ENCODE data around the gene MTMR6.

The MTMR6 gene

DNA sequence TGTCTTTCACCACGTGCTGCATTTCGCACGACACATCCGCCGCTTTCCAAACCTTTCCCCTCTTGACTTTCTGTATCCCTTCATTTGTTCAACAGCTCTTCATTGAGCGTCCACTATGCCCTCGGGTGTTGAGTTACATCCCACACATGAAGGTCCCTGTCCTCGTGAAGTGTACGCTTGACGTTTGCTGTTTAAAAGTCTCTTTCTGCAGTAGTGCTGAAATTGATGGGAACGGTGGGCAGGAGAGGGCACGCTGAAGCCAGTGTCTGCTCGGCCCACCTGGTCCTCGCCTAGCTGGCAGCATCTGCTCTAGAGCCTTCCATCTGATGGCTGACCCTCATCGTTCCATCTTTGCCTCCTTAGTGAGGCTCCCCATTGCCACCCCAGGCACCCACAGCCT, 59.6 kb downstream of the MTMR6 start:
- in situ Hi-C loops (cut with MboI; ENCODE audit: low pct_unique_long_range_greater_than_20kb, low sequenced_read_pairs) = no loop called here
- no peak for DNase-seq

DNA sequence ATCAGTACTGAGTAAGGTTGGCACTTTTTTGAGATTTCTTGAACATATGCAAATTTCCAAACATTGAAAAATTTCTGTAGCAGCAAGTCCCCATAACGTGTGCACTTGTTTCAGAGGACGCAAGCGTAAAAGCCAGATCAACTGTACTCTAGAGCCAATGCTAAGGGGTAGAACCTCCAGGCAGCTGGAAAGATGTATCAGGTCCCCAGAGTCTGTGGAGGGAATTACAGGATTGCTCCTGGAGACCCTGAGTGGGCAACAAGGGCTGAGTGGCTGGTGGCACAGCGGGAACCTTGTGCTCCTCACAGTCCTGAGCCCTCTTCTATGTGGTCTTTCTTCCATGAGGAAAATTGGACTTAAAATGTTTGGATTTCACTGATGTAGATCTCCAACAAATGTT, 61.3 kb downstream of the MTMR6 start:
- DNase-seq = no peak
- in situ Hi-C loops (cut with MboI; ENCODE audit: low pct_unique_long_range_greater_than_20kb, low sequenced_read_pairs) = no loop called here

DNA sequence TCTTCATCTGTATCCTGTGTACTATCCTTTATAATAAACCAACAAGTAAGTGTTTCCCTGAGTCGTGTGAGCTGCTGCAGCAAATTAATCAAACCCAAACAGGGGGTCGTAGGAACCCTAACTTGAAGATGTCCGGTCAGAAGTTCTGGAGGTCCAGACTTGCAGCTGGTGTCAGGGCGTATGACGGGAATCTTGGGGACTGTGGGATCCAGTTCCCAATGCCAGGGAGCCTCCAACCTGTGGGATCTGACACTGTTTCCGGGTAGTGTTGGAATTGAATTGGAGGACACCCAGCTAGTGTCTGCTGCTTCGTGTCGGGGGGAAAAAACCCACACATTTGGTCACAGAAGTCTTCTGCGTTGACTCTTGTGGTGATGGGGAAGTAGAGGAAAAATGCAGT, 63.1 kb downstream of the MTMR6 start:
- in situ Hi-C loops (cut with MboI; ENCODE audit: low pct_unique_long_range_greater_than_20kb, low sequenced_read_pairs) = no loop called here
- no peak for DNase-seq

DNA sequence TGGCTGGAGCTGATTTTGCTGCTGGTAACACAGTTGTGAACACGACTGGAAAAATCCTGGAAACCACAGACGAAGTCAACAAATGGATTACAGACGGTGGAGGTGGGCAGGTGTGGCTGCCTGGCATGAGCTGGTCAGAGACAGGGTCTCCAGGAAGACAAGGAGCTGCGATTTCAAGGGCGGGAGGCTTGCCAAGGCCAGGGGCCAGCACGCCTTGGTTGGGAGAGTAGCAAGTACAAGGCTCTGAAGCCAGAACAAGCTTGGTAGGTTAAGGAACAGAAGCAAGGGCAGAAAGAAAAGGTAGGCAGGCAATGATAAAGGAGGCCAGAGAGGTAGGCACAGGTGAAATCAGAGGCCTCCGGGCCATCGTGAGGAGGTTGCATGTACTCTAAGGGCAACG, 64.5 kb downstream of the MTMR6 start:
- in situ Hi-C loops (cut with MboI; ENCODE audit: low pct_unique_long_range_greater_than_20kb, low sequenced_read_pairs) = no loop called here
- DNase-seq = no peak

DNA sequence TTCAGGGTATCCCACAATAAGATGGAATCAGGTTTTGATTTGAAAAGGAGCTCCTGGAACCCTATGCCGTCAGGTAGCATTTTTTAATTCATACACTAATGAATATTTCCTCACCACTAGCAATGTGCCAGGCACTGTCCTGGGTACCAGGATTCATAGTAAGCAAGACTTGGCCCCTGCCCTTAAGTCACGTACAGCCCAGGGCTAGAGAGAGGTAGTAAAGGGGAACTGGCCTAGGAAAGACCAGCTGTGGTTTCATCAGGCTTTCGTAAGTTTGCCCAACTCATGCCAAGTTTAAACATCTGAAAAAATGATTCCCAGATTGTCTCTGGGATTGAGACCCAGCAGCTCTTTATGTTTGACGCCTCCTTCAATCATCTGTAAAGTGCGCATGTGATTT, 69.3 kb downstream of the MTMR6 start:
- in situ Hi-C loops (cut with MboI; ENCODE audit: low pct_unique_long_range_greater_than_20kb, low sequenced_read_pairs) = no loop called here
- no peak for DNase-seq

DNA sequence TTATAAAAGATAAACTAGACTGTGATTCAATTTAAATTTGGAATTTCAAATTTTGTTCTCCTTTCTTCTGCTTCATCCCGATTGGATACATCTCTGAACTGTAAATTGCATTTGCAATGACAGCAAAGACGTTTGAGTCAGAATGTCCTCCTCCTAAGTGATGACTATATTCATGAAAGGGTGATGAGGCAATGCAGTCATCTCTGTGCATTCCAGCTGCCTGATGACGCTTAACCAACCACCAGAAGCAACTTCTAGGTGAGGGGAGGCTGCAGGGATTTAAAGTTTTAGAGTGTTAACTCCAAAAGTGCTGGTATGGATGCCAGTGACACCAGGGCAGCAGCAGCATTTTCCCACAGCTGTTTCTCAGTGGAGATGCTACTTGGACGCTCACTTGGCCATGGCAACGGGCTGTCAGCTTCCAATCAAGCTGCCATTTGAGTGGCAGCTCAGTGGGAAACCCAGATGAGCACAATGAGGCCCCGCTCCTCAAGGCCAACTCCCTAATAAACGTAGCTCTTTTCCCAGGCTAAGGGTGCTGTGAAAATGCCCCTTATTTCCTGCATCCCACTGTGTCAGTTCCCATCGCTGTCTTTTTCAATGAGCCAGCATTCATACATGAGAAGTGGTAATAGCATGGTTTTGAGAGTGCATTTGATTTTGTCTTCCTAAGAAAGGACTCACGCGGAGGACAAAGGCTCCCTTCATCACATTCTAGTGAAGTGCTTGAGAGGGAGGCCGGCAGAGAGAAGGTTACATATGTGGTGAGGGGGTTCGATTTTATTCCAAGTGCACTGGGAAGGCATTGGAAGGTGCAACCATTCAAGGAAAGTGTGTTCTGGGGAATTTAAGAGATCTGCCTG, 70.0 kb downstream of the MTMR6 start:
- no peak for DNase-seq
- in situ Hi-C loops (cut with MboI; ENCODE audit: low pct_unique_long_range_greater_than_20kb, low sequenced_read_pairs) = no loop called here

DNA sequence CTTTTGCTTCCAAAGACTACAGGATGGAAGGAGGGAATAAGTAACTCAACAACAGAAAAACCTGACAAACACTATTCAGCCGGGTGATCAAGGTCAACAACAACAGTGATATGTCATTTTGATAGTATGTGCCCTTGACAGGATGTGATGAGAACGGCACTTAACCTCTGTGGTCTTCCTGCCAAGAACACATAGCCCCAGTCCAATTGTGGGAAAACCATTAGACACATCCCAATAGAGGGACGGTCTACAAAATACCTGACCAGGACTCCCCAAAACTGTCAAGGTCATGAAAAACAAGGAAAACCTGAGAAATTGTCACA, 72.1 kb downstream of the MTMR6 start:
- in situ Hi-C loops (cut with MboI; ENCODE audit: low pct_unique_long_range_greater_than_20kb, low sequenced_read_pairs) = no loop called here
- no peak for DNase-seq

DNA sequence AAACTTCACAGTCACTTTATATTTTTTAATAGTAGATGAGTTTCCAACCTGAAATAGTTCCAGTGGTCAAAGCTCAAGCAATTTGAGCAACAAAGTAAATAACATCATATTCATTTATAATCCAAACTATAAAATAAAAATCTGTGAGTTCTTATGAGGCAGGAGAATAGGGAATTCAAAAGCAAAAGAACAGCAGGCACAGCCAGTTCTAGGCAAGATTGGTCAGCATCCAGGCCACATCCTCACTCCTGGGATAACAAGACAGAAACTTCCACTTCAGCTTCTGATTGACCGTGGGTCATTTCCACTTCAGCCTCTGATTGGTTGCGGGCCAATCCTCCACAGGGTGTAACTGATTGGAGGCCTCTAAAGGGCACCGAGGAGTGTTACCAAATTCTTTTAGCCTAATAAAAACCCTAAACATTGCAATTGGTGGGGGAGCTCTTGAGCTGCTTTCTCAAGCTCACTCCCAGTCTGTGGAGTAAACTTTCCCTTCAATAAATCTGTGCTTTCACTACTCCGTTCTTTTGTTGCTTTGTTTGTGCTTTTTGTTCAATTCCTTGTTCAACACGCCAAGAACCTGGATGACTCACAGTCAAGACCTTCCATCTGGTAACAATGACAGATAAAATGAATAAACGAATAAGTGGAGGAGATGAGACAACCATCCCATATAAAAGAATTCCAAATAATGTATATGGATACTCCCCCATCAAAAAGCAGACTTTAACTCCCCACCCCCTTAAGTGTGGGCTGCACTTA, 72.6 kb downstream of the MTMR6 start:
- in situ Hi-C loops (cut with MboI; ENCODE audit: low pct_unique_long_range_greater_than_20kb, low sequenced_read_pairs) = no loop called here
- DNase-seq = no peak

DNA sequence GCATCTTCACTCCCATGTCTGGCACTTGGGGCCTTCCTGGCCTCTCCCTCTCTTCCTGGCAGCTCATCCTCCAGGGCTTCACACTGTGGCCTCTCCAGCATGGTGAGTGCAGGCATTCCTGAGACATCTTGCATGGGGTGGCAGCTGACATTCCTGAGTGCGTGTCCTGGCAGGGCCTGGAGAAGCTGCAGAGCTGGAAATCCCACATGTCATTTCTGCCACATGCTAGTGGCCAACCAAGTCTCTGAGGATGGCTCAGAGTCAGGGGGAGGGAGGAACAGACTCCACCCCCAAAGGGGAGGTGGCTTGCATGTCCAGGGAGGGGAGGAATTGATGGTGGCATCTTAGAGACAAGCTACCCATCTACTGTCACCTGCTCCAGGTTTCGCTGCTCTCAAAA, 73.6 kb downstream of the MTMR6 start:
- DNase-seq = no peak
- in situ Hi-C loops (cut with MboI; ENCODE audit: low pct_unique_long_range_greater_than_20kb, low sequenced_read_pairs) = no loop called here

DNA sequence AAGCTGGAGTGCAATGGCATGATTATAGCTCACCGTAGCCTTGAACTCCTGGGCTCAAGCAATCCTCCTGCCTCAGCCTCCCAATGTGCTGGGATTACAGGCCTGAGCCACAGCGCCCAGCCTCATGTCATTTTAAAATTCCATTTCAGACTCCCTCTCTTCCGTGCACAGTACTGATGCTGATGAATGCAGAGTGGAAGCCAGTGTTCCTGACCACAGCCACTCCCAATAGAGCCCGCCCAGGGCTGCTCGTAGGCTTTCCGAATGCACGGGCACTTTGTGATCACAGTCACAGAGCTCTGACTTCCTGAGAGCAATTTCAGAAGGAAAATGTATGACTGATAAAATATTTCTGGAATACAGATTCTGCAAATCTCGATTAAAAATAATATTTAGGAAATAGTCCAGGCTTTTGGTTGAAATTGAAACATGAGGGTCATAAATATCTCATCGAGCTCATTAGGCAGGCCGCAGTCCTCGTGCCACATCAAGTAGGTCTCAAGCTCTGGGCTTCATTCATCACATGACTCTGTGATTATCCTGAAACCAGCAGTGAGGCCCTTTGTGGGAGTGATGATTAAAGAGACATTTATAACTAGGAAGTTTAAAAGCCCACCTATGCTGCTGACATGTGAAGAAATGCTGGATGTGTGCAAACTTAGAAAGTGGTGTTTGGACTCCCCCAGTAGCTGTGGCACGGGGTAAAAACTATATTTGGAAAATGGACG, 76.3 kb downstream of the MTMR6 start:
- in situ Hi-C loops (cut with MboI; ENCODE audit: low pct_unique_long_range_greater_than_20kb, low sequenced_read_pairs) = no loop called here
- no peak for DNase-seq

DNA sequence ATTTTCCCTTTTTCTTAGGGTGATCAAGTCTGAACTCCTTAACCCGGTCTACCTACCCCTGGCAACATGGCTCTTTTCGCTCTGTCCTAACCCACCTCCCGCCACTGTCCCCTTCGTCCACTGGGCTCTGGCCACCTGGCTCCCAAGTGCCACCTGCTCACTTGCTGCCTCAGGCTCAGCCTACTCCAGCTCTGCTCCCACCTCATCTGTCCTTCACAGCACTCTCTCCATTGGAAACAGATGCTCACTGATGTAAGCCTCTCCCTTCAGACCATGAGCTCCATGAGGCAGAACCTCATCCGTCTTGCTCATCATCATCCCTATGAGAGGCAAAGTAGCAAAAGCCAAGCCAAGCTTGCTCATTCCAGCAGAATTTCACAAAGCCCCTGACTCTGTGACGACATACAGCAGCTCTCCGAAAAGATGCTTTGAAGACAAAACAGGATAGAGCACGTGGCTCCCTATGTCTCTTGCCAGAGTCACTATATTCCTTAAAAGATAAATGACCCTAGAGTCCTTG, 79.9 kb downstream of the MTMR6 start:
- in situ Hi-C loops (cut with MboI; ENCODE audit: low pct_unique_long_range_greater_than_20kb, low sequenced_read_pairs) = no loop called here
- no peak for DNase-seq

DNA sequence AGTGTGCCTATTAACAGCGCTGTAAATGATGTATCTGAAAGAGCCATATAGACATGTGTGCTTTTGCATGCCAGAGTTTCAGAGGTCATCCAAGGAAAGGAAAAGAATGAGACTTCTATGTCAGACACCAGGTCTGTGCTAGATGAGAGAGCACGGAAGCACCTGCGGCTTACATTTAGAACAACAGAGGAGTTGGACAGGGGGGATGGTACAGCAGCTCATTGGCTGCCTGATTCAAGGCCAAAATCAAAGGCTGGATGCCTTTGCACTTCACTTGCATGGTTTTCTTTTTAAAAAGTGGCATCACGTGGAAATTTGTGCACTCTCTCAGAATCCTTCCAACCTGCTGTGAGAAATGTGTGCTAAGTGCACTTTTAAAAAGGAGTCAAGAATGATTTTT, 82.4 kb downstream of the MTMR6 start:
- no peak for DNase-seq
- in situ Hi-C loops (cut with MboI; ENCODE audit: low pct_unique_long_range_greater_than_20kb, low sequenced_read_pairs) = no loop called here

DNA sequence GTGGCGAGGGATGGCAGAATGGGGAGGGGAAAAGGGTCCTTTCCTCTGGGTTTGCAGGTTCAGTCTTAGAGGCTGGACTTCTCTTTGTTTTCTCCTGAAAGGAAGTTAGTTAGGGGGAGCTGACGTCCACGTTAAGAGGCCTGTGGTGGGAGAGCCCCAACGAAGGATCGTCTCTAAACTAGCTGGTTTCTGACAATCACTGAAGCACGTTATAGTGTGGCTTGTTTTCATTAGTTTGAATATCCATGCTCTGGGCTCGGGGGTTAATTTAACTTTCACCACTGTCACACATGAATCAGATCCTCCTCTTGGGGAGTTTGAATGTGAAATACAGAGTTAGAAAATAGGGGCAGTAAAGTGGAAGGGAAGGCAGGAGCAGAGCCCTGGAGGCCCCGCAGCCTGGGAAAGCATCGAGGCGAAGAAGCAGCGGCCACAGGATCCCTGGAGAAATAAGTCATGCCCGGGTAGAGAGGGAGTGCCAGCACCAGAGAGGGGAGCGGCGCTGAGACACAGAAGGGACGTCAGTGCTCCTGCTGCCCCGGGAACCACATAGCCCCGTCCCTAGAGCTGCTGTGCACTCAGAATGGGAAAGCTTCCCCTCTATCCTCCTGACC, 84.1 kb downstream of the MTMR6 start:
- in situ Hi-C loops (cut with MboI; ENCODE audit: low pct_unique_long_range_greater_than_20kb, low sequenced_read_pairs) = no loop called here

DNA sequence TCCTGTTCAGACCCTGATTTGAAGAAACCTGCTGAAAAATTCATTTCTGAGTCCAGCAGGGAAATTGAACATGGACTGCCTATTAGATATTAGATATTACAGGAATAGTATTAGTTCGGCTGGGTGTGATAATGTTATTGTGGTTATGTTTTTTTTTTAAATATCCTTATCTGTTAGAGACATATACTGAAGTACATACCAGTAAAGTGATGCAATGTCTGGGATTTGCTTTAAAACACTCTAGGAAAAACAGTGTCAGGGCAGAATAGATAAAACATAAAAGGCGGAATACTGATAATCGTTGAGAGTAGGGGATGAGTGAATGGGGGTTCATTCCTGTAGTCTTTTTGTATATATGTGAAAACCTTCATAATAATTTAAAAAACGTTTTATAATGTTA, 86.5 kb downstream of the MTMR6 start:
- in situ Hi-C loops (cut with MboI; ENCODE audit: low pct_unique_long_range_greater_than_20kb, low sequenced_read_pairs) = no loop called here
- DNase-seq = no peak

More for the DNA sequence above, 84.1 kb downstream of the MTMR6 start:
- DNase-seq = no peak

DNA sequence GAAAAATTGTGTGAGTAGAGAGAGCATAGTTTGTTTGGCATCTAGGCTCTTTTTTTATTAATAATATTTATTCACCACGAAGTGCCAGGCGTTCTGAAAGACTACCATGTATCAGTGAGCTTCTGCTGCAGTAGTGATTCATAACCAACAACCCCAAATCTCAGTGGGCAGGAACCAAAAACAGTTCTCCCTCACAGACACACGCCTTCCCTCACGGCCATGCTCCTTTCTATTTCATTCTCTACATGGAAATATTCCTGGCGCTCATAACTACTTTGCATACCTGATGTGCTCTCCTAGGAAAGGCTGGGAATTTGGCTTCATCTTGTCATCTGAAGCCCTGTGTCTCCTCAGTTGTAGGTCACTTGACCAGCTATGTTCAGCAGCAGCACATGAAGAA, 88.6 kb downstream of the MTMR6 start:
- no peak for DNase-seq
- in situ Hi-C loops (cut with MboI; ENCODE audit: low pct_unique_long_range_greater_than_20kb, low sequenced_read_pairs) = no loop called here

DNA sequence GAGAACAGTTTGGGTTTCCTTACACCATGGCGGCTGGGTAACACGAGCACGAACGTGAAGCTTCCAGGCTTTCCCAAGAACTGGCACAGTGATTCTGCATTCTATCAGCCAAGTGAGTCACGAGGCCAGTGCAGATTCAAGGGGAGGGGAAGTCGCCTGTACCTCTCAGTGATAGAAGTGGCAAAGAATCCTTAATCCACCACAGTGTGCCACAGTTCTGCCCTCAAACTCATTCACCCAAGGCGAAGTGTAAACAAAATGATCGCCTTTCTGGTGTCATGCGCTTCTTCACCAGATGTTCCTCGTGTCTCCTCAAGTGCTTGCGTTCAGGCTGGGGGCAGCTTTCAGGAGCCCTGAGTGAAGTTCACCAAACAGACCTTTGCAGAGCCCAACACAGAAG, 90.3 kb downstream of the MTMR6 start:
- in situ Hi-C loops (cut with MboI; ENCODE audit: low pct_unique_long_range_greater_than_20kb, low sequenced_read_pairs) = no loop called here
- DNase-seq = no peak

All from KBM-7 (cell line).